ENCODE results near the gene SYNGR2.
"Not testable (repeated sequence)": the region's sequence is repeated elsewhere in the genome, so short reads cannot be mapped to it uniquely, and the experiment has no call there.

SYNGR2 gene

GRCh38 chr17:78144147-78144719, 24.1 kb upstream of the SYNGR2 start:
- DNase-seq = no peak

DNA sequence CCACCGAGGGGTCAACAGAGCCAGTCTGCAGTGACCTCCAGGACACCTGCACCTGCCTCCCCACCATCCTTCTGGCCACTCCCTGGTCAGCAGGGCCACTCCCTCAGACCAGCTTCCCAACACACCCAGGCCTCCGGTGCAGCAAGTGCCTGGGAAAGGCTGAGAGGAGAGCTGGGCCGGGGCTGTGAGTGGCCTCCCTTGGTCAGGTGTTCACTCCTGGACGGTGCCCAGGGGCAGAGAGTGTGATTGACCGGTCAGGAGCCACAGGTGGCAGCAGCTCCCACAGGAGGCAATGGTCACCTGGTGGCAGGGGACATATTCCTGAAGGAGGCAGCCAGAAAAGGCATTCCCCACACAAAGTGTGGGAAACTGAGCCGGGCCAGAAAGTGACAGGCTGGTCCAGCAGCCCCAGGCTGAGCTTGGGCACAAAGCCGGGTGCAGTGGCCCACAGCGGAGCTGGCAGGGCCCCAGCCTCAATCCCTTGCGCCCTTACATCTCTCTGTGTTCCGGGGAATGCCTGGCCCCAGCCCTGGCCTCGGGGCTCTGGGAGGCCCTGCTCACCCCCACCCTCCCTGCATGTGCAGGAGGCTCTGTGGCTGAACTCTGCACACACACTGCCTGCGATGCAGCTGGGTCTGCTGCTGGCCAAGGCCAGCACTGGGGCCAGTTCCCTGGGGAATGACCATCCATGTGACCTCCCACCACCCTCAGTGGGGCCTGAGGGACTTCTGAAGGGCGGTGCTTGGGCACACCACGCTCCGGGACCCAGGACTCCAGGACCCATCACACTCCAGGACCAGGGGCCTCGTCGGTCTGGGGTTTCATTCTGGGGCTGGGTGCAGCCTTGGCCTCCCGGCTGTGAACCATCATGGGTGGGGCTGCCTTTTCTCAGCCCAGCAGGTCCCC, 23.4 kb upstream of the SYNGR2 start:
- DNase-seq = no peak

- no peak for DNase-seq
These were observed 21.9 kb upstream of the SYNGR2 start for GRCh38 chr17:78146471-78146869.

DNA sequence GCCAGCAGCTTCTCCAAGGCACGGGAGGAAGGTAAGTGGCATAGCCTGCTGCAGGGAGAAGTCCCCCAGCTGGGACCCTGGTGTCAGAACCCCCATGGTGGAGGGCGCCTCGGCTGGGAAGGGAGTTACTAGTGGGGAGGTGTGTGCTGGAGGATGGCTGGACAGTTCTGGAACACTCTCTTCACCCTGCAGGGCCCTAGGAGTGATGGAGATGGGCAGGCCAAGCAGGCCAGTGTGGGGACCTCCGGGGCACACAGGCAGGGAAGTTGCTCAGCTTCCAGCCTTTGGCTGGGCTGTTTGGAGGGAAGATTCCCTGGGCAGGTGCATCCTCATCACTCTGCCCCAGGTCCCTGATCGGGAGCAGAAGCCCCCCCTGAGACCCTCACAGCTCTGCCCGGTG, 21.5 kb upstream of the SYNGR2 start:
- DNase-seq = no peak

DNA sequence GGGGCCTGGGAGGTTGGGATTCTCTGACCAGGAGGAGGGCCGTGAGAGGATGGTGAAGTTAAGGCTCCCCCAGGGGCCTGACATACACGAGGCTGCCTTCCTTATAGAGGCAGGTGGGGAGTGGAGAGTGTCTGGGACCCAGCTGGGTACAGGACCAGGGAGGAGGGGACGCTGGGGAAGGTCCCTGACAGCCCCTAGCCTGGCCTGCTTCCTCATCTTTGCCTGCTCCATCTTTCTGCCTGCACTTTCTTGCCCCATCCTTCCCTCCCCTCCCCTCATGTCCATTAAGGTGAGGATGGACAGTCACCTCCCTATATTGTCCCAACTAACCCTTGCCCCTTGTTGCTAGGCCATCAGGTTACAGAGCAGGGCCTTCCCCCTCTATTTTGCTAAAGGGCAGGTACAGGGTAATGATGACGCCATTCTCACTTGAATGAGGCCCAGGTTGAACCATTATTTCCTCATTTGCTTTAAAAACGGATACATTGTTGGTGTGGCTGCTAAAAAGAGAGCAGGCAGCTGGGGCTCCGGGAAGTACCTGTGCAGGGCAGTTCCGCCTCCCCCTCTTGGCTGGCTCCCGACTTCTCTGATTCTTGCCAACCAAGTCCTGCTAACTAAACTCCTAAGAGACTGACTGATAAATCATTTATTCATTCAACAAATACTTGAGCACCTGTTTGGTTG, 20.9 kb upstream of the SYNGR2 start:
- no peak for DNase-seq

- no peak for DNase-seq
These were observed 19.9 kb upstream of the SYNGR2 start for GRCh38 chr17:78148286-78149016.

- DNase-seq = no peak
These were observed 16.8 kb upstream of the SYNGR2 start for GRCh38 chr17:78151514-78152008.

GRCh38 chr17:78154903-78155811, 13.2 kb upstream of the SYNGR2 start:
- DNase-seq = no peak

- DNase-seq = peak; percentile 47
These were observed 8.7 kb upstream of the SYNGR2 start for GRCh38 chr17:78159575-78160158.

DNA sequence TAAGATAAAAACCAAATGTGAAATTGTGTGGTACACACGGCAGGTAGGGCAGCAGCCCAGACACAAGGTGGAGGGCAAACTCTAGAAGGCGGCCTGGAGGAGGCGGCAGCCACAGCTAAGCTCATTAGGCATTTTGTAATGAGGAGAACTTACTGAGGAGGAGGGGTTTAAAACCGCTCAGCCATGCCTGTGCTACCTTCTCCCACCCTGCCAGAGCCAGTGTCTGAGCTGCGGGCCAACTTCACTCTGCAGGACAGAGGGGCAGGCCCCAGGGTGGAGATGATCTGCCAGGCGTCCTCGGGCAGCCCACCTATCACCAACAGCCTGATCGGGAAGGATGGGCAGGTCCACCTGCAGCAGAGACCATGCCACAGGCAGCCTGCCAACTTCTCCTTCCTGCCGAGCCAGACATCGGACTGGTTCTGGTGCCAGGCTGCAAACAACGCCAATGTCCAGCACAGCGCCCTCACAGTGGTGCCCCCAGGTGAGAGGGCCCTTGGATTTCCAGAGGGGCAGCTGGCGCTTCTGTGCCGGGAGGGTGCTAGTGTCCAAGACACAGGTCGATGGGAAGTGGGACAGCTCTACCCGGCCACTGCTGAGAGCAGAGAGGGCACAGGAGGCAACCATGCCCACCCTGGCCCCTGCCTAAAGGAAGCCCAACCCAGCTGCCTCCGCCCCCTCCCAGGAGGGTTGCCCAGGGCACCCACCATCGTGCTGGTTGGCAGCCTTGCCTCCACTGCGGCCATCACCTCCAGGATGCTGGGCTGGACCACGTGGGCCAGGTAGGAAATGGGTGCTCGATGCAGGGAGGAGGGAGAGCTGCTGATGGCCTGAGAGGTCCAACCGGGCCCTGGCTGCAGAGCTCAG, 4.3 kb upstream of the SYNGR2 start:
- DNase-seq = no peak

DNA sequence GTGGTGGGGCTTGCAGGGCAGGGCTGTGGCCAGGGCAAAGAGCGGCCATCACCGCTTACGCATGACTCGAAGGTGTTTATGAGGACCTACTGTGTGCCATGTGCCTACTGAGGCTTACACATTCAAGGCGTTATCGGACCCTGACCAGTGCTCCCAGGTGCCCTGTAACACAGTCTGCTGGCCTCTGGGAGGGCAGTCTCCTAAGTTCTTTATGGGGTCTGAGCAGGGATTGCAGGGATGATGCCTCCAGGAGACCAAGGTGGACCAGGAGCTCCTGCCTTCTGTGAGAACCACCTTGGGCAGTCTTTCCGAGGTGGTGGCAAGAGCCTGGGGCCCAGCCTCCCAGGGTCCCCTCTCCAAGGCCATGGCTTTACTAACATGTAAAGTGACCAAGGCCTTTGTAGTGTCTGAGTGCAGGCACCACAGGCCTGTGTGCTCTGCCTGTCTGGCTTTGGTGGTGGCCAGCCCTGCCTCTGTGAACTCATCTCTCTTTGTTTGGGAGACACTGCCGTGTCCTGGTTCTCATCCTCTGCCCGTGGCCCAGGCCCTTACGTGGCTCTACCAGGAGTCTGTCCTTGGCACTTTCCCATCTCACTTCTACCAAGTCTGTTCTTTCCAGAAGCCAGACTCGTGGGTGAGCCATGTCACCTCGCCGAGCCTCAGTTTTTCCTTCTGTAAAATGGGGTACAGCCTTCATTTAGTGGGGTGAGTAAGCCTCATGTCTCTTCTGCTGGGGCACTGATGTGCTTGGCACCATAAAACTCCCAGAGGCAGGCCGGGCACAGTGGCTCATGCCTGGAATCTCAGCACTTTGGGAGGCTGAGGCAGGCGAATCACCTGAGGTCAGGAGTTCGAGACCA, 3.4 kb upstream of the SYNGR2 start:
- no peak for DNase-seq

- DNase-seq = no peak
These were observed 2.0 kb upstream of the SYNGR2 start for GRCh38 chr17:78166416-78166815.

DNA sequence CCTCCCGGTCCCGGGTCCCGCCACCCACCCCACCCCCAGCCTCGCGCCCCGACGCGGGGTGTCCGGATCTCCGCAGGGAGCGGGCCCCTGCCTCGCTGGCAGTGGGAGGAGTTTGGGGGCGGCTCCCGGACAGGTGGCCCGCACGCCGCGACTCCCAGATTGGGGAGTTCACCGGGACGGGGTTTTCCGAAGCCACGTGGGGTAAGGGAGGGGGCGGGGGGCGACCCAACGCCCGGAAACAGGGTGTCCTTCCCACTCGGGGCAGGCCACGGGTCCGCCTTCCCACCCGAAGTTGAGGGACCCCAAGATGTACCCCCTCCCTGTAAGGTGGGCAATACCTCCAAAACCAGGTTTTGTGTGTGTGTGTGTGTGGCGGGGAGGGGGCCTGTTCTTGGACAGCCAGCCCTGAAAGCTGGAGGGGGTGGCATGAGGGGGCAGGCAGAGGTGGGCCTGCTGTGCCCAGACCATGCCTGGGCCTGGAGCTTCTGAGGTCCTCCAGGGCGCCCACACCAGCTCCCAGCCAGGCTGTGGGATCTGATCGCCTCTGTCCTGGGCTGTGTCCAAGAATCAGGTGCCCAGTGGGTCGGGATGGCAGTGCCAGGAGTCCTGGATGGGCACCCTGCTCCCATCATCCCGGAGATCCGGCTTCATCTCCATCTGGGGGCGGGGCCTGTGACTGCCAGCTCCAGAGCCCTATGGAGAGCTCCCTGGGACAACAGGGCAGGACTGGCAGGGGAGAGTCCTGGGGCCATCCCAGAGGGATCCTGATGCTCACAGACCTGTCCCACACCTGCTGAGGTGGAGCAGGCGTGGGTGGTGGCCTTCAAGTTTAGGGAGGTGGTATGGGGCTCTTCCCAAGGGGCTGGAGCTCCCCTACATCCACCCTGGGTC, 767 bp downstream of the SYNGR2 start:
- peak; percentile 78 for DNase-seq

GRCh38 chr17:78170692-78171590, 2.6 kb downstream of the SYNGR2 start:
- DNase-seq = no peak

- not testable (repeated sequence) for DNase-seq
These were observed 3.3 kb downstream of the SYNGR2 start for GRCh38 chr17:78171591-78172248.

- DNase-seq = no peak
These were observed 4.1 kb downstream of the SYNGR2 start for GRCh38 chr17:78172249-78173051.
